ENCODE measurements around the gene DOCK3.
A peak's percentile ranks its signal among the peaks of the same experiment; 100 is the strongest.
"Not testable (repeated sequence)": the region's sequence is repeated elsewhere in the genome, so short reads cannot be mapped to it uniquely, and the experiment has no call there.

DOCK3 gene

GRCh38 chr3:50673931-50674330 is 796 bp upstream of the DOCK3 start:
- H3K4me1 Mint-ChIP-seq: peaks cover 6% of the 10 kb centered on the region
- H3K36me3 Mint-ChIP-seq (ENCODE audit: insufficient read depth): peaks cover 7% of the 10 kb centered on the region
- ATAC-seq (replicated peaks; ENCODE audit: extremely low read depth, poor library complexity, severe bottlenecking) (no peak), DNase-seq (ENCODE audit: low spot score in 2 of 2) (no peak)
- peak overlapping the region; percentile 70 for H3K4me3 Mint-ChIP-seq
- no peaks in the 10 kb centered on the region for H3K9me3 Mint-ChIP-seq
- no peak overlapping the region for H3K27ac Mint-ChIP-seq (ENCODE audit: low read depth)
- H3K27me3 Mint-ChIP-seq: peaks cover 44% of the 10 kb centered on the region

- ATAC-seq (replicated peaks; ENCODE audit: extremely low read depth, poor library complexity, severe bottlenecking): peak; percentile 31
- H3K4me1 Mint-ChIP-seq: peaks cover 6% of the 10 kb centered on the region
- no peak overlapping the region for H3K27ac Mint-ChIP-seq (ENCODE audit: low read depth)
- peaks cover 44% of the 10 kb centered on the region for H3K27me3 Mint-ChIP-seq
- no peaks in the 10 kb centered on the region for H3K9me3 Mint-ChIP-seq
- no peak for DNase-seq (ENCODE audit: low spot score in 2 of 2)
- peaks cover 7% of the 10 kb centered on the region for H3K36me3 Mint-ChIP-seq (ENCODE audit: insufficient read depth)
- peak overlapping the region; percentile 68 for H3K4me3 Mint-ChIP-seq
Measured at GRCh38 chr3:50675179-50676030, 678 bp downstream of the DOCK3 start.

DNA sequence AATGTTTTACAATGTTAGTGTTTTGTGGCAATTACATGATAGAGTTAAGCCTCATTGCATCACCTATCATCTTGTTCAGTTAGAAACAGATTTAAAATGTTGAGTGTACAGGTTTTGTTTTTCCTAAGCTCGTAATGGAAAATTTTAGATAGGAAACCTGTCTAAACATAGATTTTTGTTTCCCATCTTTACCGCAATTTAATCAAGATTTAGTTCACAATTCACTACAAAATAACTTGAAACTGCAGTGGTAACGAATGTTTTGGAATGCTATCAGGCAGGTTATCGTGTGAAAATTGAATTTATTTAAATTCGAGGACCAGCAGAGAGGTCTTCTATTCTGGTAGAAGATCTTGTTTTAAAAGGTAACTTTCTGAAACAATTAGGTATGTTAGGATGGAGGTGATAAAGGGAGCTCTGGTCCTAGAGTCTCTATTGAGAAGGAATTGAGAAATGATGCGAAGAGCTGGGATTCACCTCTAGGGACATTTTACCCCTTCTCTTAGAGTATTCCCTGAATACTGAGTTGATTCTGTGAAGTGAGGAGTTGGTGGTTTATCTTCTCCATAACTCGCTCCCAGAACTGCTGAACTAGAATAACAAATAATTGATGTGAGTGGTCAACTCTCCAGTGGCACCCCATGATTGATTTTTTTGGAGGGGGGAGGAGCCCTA is 1.4 kb downstream of the DOCK3 start:
- no peak for DNase-seq (ENCODE audit: low spot score in 2 of 2)
- Mint-ChIP-seq H3K27me3 (peaks cover 52% of the 10 kb centered on the region), H3K4me1 (peaks cover 6% of the 10 kb centered on the region)

GRCh38 chr3:50687127-50687751 is 12.5 kb downstream of the DOCK3 start:
- Mint-ChIP-seq H3K27ac (ENCODE audit: low read depth) (peak overlapping the region; percentile 16), H3K4me1 (no peaks in the 10 kb centered on the region), H3K4me3 (no peak overlapping the region), H3K9me3 (no peaks in the 10 kb centered on the region), H3K36me3 (ENCODE audit: insufficient read depth) (no peaks in the 10 kb centered on the region), H3K27me3 (peaks cover 16% of the 10 kb centered on the region)
- DNase-seq (ENCODE audit: low spot score in 2 of 2) (no peak), ATAC-seq (replicated peaks; ENCODE audit: extremely low read depth, poor library complexity, severe bottlenecking) (peak; percentile 56)

More for the DNA sequence above, 1.4 kb downstream of the DOCK3 start:
- H3K36me3 Mint-ChIP-seq (ENCODE audit: insufficient read depth): peaks cover 7% of the 10 kb centered on the region
- no peaks in the 10 kb centered on the region for H3K9me3 Mint-ChIP-seq
- H3K4me3 Mint-ChIP-seq: peak overlapping the region; percentile 68
- H3K27ac Mint-ChIP-seq (ENCODE audit: low read depth): no peak overlapping the region
- no peak for ATAC-seq (replicated peaks; ENCODE audit: extremely low read depth, poor library complexity, severe bottlenecking)

DNA sequence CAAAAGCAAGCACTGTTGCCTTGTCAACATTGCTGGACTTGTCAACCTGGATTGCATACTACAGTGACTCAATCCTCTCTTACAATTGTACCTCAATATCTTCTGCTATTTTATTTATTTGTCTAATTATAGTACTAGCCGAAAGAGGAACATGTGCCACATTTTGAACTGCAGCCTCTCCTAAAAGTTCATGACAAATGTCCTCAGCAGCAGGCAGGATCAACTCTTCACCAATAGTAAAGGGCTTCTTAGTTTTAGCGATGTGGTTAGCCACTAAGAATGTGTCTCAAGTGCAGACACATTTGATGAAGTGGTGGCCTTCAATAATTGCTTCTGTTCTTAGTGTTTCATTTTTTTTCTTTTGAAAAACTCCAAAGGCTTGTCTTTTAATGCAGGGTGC is 13.2 kb downstream of the DOCK3 start:
- Mint-ChIP-seq H3K27ac (ENCODE audit: low read depth) (peak overlapping the region; percentile 16), H3K4me3 (no peak overlapping the region), H3K27me3 (peaks cover 21% of the 10 kb centered on the region), H3K36me3 (ENCODE audit: insufficient read depth) (no peaks in the 10 kb centered on the region), H3K9me3 (no peaks in the 10 kb centered on the region), H3K4me1 (no peaks in the 10 kb centered on the region)
- DNase-seq (ENCODE audit: low spot score in 2 of 2) (no peak), ATAC-seq (replicated peaks; ENCODE audit: extremely low read depth, poor library complexity, severe bottlenecking) (no peak)

- peaks cover 15% of the 10 kb centered on the region for H3K27me3 Mint-ChIP-seq
- H3K4me3 Mint-ChIP-seq; DNase-seq (ENCODE audit: low spot score in 2 of 2); H3K9me3 Mint-ChIP-seq; H3K36me3 Mint-ChIP-seq (ENCODE audit: insufficient read depth); H3K4me1 Mint-ChIP-seq; H3K27ac Mint-ChIP-seq (ENCODE audit: low read depth); ATAC-seq (replicated peaks; ENCODE audit: extremely low read depth, poor library complexity, severe bottlenecking): not testable (repeated sequence)
Measured at GRCh38 chr3:50688602-50689001, 13.9 kb downstream of the DOCK3 start.

DNA sequence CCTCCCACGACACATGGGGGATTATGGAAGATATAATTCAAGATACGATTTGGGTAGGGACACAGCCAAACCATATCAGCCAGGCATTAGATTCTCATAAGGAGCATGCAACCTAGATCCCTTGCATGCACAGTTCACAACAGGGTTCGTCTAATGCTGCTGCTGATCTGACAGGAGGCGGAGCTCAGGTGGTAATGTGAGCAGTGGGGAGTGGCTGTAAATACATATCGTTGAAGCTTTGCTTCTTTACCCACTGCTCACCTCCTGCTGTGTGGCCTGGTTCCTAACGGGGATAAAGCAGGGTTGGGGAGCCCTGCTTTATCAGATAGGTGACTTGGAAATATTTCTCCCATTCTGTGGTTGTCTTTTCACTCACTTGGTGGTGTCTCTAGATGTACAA is 14.8 kb downstream of the DOCK3 start:
- Mint-ChIP-seq H3K4me1 (no peaks in the 10 kb centered on the region), H3K9me3 (no peaks in the 10 kb centered on the region), H3K4me3 (no peak overlapping the region), H3K36me3 (ENCODE audit: insufficient read depth) (no peaks in the 10 kb centered on the region), H3K27ac (ENCODE audit: low read depth) (no peak overlapping the region), H3K27me3 (peaks cover 9% of the 10 kb centered on the region)
- DNase-seq (ENCODE audit: low spot score in 2 of 2): no peak
- no peak for ATAC-seq (replicated peaks; ENCODE audit: extremely low read depth, poor library complexity, severe bottlenecking)

DNA sequence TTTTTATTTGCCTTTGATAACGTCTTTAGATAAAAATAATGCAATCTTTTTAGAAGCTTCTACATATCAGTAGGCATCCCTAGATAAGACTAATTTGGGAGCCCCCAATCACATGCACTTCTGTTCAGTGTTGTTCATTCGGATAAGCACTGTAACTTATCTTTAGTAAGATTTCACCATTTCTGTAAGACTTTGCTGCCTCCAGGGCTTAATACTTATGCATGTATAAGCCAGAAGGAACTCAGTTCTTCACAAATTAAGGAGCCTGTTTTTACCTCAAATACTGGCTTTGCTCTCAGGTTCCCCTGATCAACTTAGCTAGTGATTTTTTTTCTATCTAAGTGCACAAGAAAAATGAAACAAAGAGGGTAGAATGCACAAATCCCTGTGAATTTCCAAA is 20.3 kb downstream of the DOCK3 start:
- H3K4me1 Mint-ChIP-seq: no peaks in the 10 kb centered on the region
- no peak for DNase-seq (ENCODE audit: low spot score in 2 of 2)
- peaks cover 20% of the 10 kb centered on the region for H3K27me3 Mint-ChIP-seq

DNA sequence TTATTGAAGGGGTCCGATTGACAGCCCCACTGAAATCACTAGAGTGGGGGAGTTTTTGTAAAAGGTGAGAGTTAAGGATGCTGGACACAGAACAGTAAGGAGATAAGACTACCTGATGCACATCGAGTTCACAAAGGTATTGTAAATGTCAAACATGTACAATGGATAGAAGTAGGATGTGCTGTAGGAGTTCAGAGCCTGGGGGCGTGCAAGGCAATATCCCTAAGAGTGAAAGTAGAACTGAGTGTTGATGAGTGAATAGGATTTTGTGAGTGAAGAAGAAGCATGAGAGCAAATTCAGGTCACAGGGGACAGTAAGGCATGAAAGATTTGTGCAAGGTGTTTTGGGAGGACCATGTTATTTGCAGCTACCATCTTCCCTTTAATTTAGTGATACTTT is 21.5 kb downstream of the DOCK3 start:
- Mint-ChIP-seq H3K27me3 (peaks cover 32% of the 10 kb centered on the region), H3K9me3 (no peaks in the 10 kb centered on the region), H3K4me1 (no peaks in the 10 kb centered on the region), H3K4me3 (no peak overlapping the region), H3K27ac (ENCODE audit: low read depth) (no peak overlapping the region), H3K36me3 (ENCODE audit: insufficient read depth) (no peaks in the 10 kb centered on the region)
- ATAC-seq (replicated peaks; ENCODE audit: extremely low read depth, poor library complexity, severe bottlenecking) (no peak), DNase-seq (ENCODE audit: low spot score in 2 of 2) (no peak)

More for the DNA sequence above, 20.3 kb downstream of the DOCK3 start:
- H3K27ac Mint-ChIP-seq (ENCODE audit: low read depth): no peak overlapping the region
- ATAC-seq (replicated peaks; ENCODE audit: extremely low read depth, poor library complexity, severe bottlenecking): no peak
- no peaks in the 10 kb centered on the region for H3K9me3 Mint-ChIP-seq
- no peak overlapping the region for H3K4me3 Mint-ChIP-seq
- no peaks in the 10 kb centered on the region for H3K36me3 Mint-ChIP-seq (ENCODE audit: insufficient read depth)

- Mint-ChIP-seq H3K4me1 (no peaks in the 10 kb centered on the region), H3K27ac (ENCODE audit: low read depth) (no peak overlapping the region), H3K9me3 (no peaks in the 10 kb centered on the region), H3K36me3 (ENCODE audit: insufficient read depth) (no peaks in the 10 kb centered on the region), H3K4me3 (no peak overlapping the region), H3K27me3 (peaks cover 43% of the 10 kb centered on the region)
- ATAC-seq (replicated peaks; ENCODE audit: extremely low read depth, poor library complexity, severe bottlenecking) (no peak), DNase-seq (ENCODE audit: low spot score in 2 of 2) (no peak)
Measured at GRCh38 chr3:50698269-50698668, 23.5 kb downstream of the DOCK3 start.

GRCh38 chr3:50708620-50709019 is 33.9 kb downstream of the DOCK3 start:
- H3K27ac Mint-ChIP-seq (ENCODE audit: low read depth): no peak overlapping the region
- H3K4me3 Mint-ChIP-seq: no peak overlapping the region

DNA sequence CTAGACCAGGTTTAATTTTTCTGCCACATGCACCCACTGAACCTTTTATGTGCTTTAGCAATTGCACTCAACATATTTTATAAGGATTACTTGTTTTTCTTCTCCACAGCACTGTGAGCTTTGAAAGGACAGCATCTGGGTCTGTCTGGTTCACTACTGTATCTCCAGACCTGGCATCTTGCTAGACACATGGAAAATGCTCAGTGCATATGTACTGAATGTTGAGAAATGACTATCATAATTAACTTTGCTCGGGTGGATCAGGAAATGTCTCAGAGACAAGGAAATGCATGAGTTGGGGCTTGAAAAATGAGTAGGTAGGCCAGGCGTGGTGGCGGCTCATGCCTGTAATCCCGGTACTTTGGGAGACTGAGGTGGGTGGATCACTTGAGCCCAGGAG is 40.2 kb downstream of the DOCK3 start:
- Mint-ChIP-seq H3K36me3 (ENCODE audit: insufficient read depth) (no peaks in the 10 kb centered on the region), H3K4me3 (no peak overlapping the region), H3K9me3 (no peaks in the 10 kb centered on the region), H3K4me1 (no peaks in the 10 kb centered on the region), H3K27ac (ENCODE audit: low read depth) (no peak overlapping the region), H3K27me3 (no peaks in the 10 kb centered on the region)
- ATAC-seq (replicated peaks; ENCODE audit: extremely low read depth, poor library complexity, severe bottlenecking): no peak
- DNase-seq (ENCODE audit: low spot score in 2 of 2): no peak

More at GRCh38 chr3:50708620-50709019, 33.9 kb downstream of the DOCK3 start:
- no peak for ATAC-seq (replicated peaks; ENCODE audit: extremely low read depth, poor library complexity, severe bottlenecking)
- no peak for DNase-seq (ENCODE audit: low spot score in 2 of 2)
- Mint-ChIP-seq H3K9me3 (no peaks in the 10 kb centered on the region), H3K4me1 (peaks cover 8% of the 10 kb centered on the region), H3K27me3 (peaks cover 43% of the 10 kb centered on the region), H3K36me3 (ENCODE audit: insufficient read depth) (peaks cover 2% of the 10 kb centered on the region)
